Endothelial cell of umbilical vein (primary cell): Measurements from ENCODE around the gene MYRIP. TPM values are rescaled to one million over a fixed set of nuclear protein-coding genes. Genes with fewer than 3 reads are reported as not detected.
A peak's percentile ranks its signal among the peaks of the same experiment; 100 is the strongest.

Source experiments
- BruUV-seq: library from RNA; stranded (reverse); fragments of 400-500 nt; replicated peaks from 2 replicates; lab custom pipeline; 2021; lab: Mats Ljungman, UMichigan
- CTCF ChIA-PET: fragments of 300-600, 350-600 bp; sonication (Branson Sonifier 250); formaldehyde crosslinking; loops from one replicate; lab custom pipeline; 2021; ENCODE audit warnings: antibody characterized with exemption, inconsistent platforms; lab: Charles Lee
- POLR2A ChIA-PET: fragments of 300-600, 350-600 bp; sonication (Branson Sonifier 250); formaldehyde crosslinking; loops from one replicate; lab custom pipeline; 2021; ENCODE audit warnings: antibody characterized with exemption, inconsistent platforms; lab: Charles Lee
- DNase-seq: peaks from one replicate; pipeline ENCODE4 v3.0.0-alpha.2; 2011; ENCODE audit warnings: low read depth, low spot score
- FAIRE-seq: peaks from 2 replicates; lab custom pipeline; 2011; peaks lifted over from hg19 to GRCh38; lab: Jason Lieb, UNC
- H2AFZ ChIP-seq: 2 replicates; pipeline ENCODE4 v1.6.0; 2012; ENCODE audit warnings: low read depth, low read length, control low read depth, inconsistent platforms
- H3K27ac ChIP-seq: 2 replicates; pipeline ENCODE4 v1.5.1; 2011; ENCODE audit warnings: low read depth, mild to moderate bottlenecking, control low read depth, low read length, moderate library complexity; ENCODE audit not compliant: insufficient read depth
- H3K27me3 ChIP-seq, 2 experiments: 2 replicates each; pipeline versions ENCODE4 v1.6.0 to v1.6.1; 2011; ENCODE audit warnings: low read length in 2 of 2, mixed read lengths in 1 of 2; ENCODE audit not compliant: control insufficient read depth in 2 of 2, insufficient read depth in 2 of 2
- H3K36me3 ChIP-seq, 2 experiments: 2 replicates in 1 of 2; 3 replicates in 1 of 2; pipeline ENCODE4 v1.5.1; 2011; ENCODE audit warnings: low read length in 2 of 2, mild to moderate bottlenecking in 1 of 2, moderate library complexity in 1 of 2; ENCODE audit not compliant: control insufficient read depth in 2 of 2, insufficient read depth in 2 of 2; ENCODE audit errors: extremely low read depth in 1 of 2
- H3K4me1 ChIP-seq: 3 replicates; pipeline ENCODE4 v1.5.1; 2011; ENCODE audit warnings: mild to moderate bottlenecking, low read length; ENCODE audit not compliant: control insufficient read depth, insufficient read depth; ENCODE audit errors: extremely low read depth
- H3K4me2 ChIP-seq: 2 replicates; pipeline ENCODE4 v1.6.1; 2011; ENCODE audit warnings: low read length, control low read depth, mixed read lengths; ENCODE audit not compliant: insufficient read depth
- H3K4me3 ChIP-seq, 3 experiments: fragments of 200-600 bp in 1 of 3; sonication (generic), shearing (Covaris generic) in 1 of 3; replicated peaks in 1 of 3; 2 replicates each; pipeline ENCODE4 v1.5.1; 2011 to 2016; ENCODE audit warnings: control low read depth in 3 of 3, low read length in 3 of 3, mild to moderate bottlenecking in 2 of 3, inconsistent platforms in 1 of 3, low read depth in 1 of 3, moderate library complexity in 1 of 3; ENCODE audit not compliant: insufficient read depth in 1 of 3
- H3K79me2 ChIP-seq: 2 replicates; pipeline ENCODE4 v1.6.0; 2012; ENCODE audit warnings: low read length, inconsistent platforms; ENCODE audit not compliant: control insufficient read depth, insufficient read depth
- H3K9ac ChIP-seq: replicated peaks from 2 replicates; pipeline ENCODE3; 2011; ENCODE audit warnings: low read length, control low read depth; ENCODE audit not compliant: insufficient read depth; ENCODE audit errors: extremely low read depth
- H3K9me1 ChIP-seq: replicated peaks from 3 replicates; pipeline ENCODE4 v1.6.0; 2011; ENCODE audit warnings: mild to moderate bottlenecking, low read length; ENCODE audit not compliant: control insufficient read depth, insufficient read depth; ENCODE audit errors: extremely low read depth
- H3K9me3 ChIP-seq: replicated peaks from 2 replicates; pipeline ENCODE4 v1.5.1; 2012; ENCODE audit warnings: low read length, inconsistent platforms; ENCODE audit not compliant: control insufficient read depth, insufficient read depth
- H4K20me1 ChIP-seq: replicated peaks from 2 replicates; pipeline ENCODE3; 2011; ENCODE audit warnings: mild to moderate bottlenecking, low read length; ENCODE audit not compliant: control insufficient read depth, insufficient read depth; ENCODE audit errors: extremely low read depth
- CTCF ChIP-seq, 2 donors: IDR thresholded peaks; 1 replicate in 1 of 2; 2 replicates in 1 of 2; pipeline ENCODE4 v1.5.1; 2011; ENCODE audit warnings: low read length in 2 of 2, mild to moderate bottlenecking in 2 of 2, moderate library complexity in 2 of 2, control low read depth in 1 of 2, inconsistent platforms in 1 of 2, low read depth in 1 of 2; ENCODE audit not compliant: insufficient read depth in 1 of 2; ENCODE audit errors: extremely low read depth in 1 of 2
- EZH2 ChIP-seq: IDR thresholded peaks from 2 replicates; pipeline ENCODE4 v1.6.1; 2012; ENCODE audit warnings: borderline replicate concordance, low read depth, mild to moderate bottlenecking, moderate library complexity, low read length, inconsistent platforms; ENCODE audit not compliant: severe bottlenecking
- FOS ChIP-seq: IDR thresholded peaks from 2 replicates; pipeline ENCODE4 v1.6.1; 2011; ENCODE audit warnings: mild to moderate bottlenecking, low read length, moderate library complexity, borderline replicate concordance; ENCODE audit not compliant: insufficient read depth
- GATA2 ChIP-seq: IDR thresholded peaks from 2 replicates; pipeline ENCODE4 v1.7.0; 2011; ENCODE audit warnings: low read depth, mild to moderate bottlenecking, moderate library complexity, mixed read lengths, low read length; ENCODE audit not compliant: insufficient read length, insufficient read depth
- JUN ChIP-seq: IDR thresholded peaks from 2 replicates; pipeline ENCODE4 v1.6.1; 2011; ENCODE audit warnings: borderline replicate concordance, low read depth; ENCODE audit not compliant: insufficient read length, insufficient read depth
- MAX ChIP-seq: IDR thresholded peaks from 2 replicates; pipeline ENCODE4 v1.6.1; 2011; ENCODE audit not compliant: insufficient read depth, insufficient read length
- MYC ChIP-seq: IDR thresholded peaks from one replicate; pipeline ENCODE4 v1.6.1; 2011; ENCODE audit warnings: mild to moderate bottlenecking, low read depth, low read length
- POLR2A ChIP-seq: IDR thresholded peaks from 2 replicates; pipeline ENCODE4 v1.6.1; 2012; ENCODE audit warnings: low read depth, mild to moderate bottlenecking, control low read depth, low read length
- POLR2AphosphoS5 ChIP-seq: IDR thresholded peaks from 2 replicates; pipeline ENCODE4 v1.6.1; 2012; ENCODE audit warnings: low read depth, mild to moderate bottlenecking, control low read depth, low read length, moderate library complexity; ENCODE audit not compliant: insufficient read depth
- dilution Hi-C: fragments of 300-500 bp; cut with MboI; formaldehyde crosslinking; loops from one replicate; pipeline ENCODE4 v1.15.0; 2019; ENCODE audit warnings: low sequenced_read_pairs; ENCODE audit not compliant: extremely low pct_ligation_motif_present
- intact Hi-C: fragments of 100-400 bp; cut with micrococcal nuclease; formaldehyde crosslinking; loops from one replicate; pipeline ENCODE4 v1.10.0; 2022
- polyA plus RNA-seq, 4 experiments: library from polyadenylated mRNA; depleted of rRNA in 3 of 4; stranded (reverse) in 3 of 4; unstranded in 1 of 4; fragments of >200 nt; gene quantifications; 2 replicates each; pipeline versions ENCODE4 v1.2.1 to v1.2.3, GENCODE V29; 2011 to 2012; ENCODE audit warnings: missing spikeins in 1 of 4
- total RNA-seq: library from RNA; stranded (reverse); gene quantifications from 2 replicates; pipeline ENCODE4 v1.2.3, GENCODE V29; 2021

MYRIP gene
- total and polyA plus RNA-seq, 2 donors (not counting 3 experiments of a cell fraction or from before 2014, with no cell fraction given), result 6.7 to 11.9 TPM

GRCh38 chr3:39812537-39812936 is 3.1 kb downstream of the MYRIP start:
- no peak overlapping the region for H3K27ac ChIP-seq
- CTCF ChIA-PET, result interaction anchor here (0.7 to 7.6 kb wide), 37 partner anchors 20 to 505 kb away, joined by 3 to 119 read pairs (median 5); partner anchors contain the start of gene EIF1B
- H3K4me1 ChIP-seq, result peaks cover 33% of the 10 kb centered on the region
- DNase-seq (peak; percentile 69), FAIRE-seq (peak; percentile 72)
- no peak overlapping the region for H2AFZ ChIP-seq
- BruUV-seq, result no TSS peak
- H3K4me2 ChIP-seq, result no peak overlapping the region
- H3K27me3 ChIP-seq, result no peaks in the 10 kb centered on the region
- no peak for TF ChIP-seq JUN
- peak; percentile 34 to 44 for TF ChIP-seq CTCF (IDR thresholded peaks at IDR 0.05; ENCODE audit: extremely low read depth in 1 of 2, insufficient read depth in 1 of 2, low read depth in 1 of 2, low read length in 2 of 2)
- H4K20me1 ChIP-seq, result no peaks in the 10 kb centered on the region
- dilution Hi-C loops (no loop called here), intact Hi-C loops (loop anchor here (1.0 to 5.0 kb wide), 5 partner anchors 98 to 367 kb away; no protein-coding TSS in a partner anchor)
- no peaks in the 10 kb centered on the region for H3K36me3 ChIP-seq
- H3K79me2 ChIP-seq, result peaks cover 15% of the 10 kb centered on the region
- H3K9ac ChIP-seq, result no peak overlapping the region
- no peaks in the 10 kb centered on the region for H3K9me1 ChIP-seq
- H3K4me3 ChIP-seq, result no peak overlapping the region
- POLR2A ChIA-PET, result no interaction called here
- H3K9me3 ChIP-seq, result no peaks in the 10 kb centered on the region

- Histone ChIP-seq H3K36me3 (no peaks in the 10 kb centered on the region), H3K4me3 (no peak overlapping the region), H3K9me3 (no peaks in the 10 kb centered on the region), H4K20me1 (no peaks in the 10 kb centered on the region), H3K79me2 (peaks cover 15% of the 10 kb centered on the region), H3K27me3 (no peaks in the 10 kb centered on the region), H3K27ac (no peak overlapping the region), H2AFZ (no peak overlapping the region), H3K9ac (no peak overlapping the region), H3K4me1 (peaks cover 30% of the 10 kb centered on the region), H3K4me2 (peak overlapping the region; percentile 63), H3K9me1 (no peaks in the 10 kb centered on the region)
- dilution Hi-C loops (no loop called here), intact Hi-C loops (loop anchor here (5.0 kb wide), 1 partner anchor 298 kb away; no protein-coding TSS in a partner anchor)
- TF ChIP-seq MYC (no peak), POLR2AphosphoS5 (peak; percentile 67), GATA2 (no peak), CTCF (IDR thresholded peaks at IDR 0.05; ENCODE audit: extremely low read depth in 1 of 2, insufficient read depth in 1 of 2, low read depth in 1 of 2, low read length in 2 of 2) (no peak), POLR2A (peak; percentile 32), EZH2 (no peak), FOS (peak; percentile 49), MAX (no peak), JUN (peak; percentile 60)
- FAIRE-seq (peak; percentile 93), DNase-seq (peak; percentile 96)
- BruUV-seq, result no TSS peak
- POLR2A ChIA-PET, result no interaction called here
- CTCF ChIA-PET, result interaction anchor here (0.9 to 7.6 kb wide), 13 partner anchors 11 to 365 kb away, joined by 3 to 119 read pairs (median 7); no protein-coding TSS in a partner anchor
These were observed 4.6 kb downstream of the MYRIP start for GRCh38 chr3:39814007-39814406.
